Glomerular visceral epithelial cell (primary cell): Measurements from ENCODE around the gene PLCB4.

Source experiments
- DNase-seq: peaks from one replicate; pipeline ENCODE4 v3.0.0-alpha.2; 2016; ENCODE audit errors: extremely low spot score

The PLCB4 gene

GRCh38 chr20:9103955-9104354 is 35.1 kb downstream of the PLCB4 start:
- DNase-seq = peak; percentile 79

- no peak for DNase-seq
Observed at GRCh38 chr20:9108260-9108659, 39.4 kb downstream of the PLCB4 start.

GRCh38 chr20:9109566-9109965 is 40.7 kb downstream of the PLCB4 start:
- DNase-seq = no peak

DNA sequence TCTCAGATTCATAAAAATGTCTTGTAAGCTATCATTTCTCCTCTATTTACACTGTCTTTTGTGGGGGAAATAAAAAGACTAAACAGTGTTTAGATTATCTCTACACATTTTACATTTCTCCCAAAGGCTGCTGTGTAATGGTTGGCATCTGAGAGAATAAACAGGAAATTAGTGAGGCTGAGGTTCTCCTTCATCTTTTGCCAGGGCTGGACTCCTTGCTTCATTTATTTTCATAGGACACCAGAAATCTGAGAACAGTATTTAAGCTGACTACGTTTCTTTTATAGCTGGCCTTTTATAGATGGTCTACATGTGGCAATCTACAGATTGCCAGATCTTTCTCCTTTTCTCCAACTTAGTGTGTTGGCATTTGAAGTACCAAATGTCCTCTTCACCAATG is 41.5 kb downstream of the PLCB4 start:
- DNase-seq = no peak

- DNase-seq = no peak
Observed at GRCh38 chr20:9110916-9111432, 42.1 kb downstream of the PLCB4 start.

GRCh38 chr20:9112541-9113515 is 43.9 kb downstream of the PLCB4 start:
- peak; percentile 58 for DNase-seq

GRCh38 chr20:9114709-9115108 is 45.8 kb downstream of the PLCB4 start:
- no peak for DNase-seq

GRCh38 chr20:9117548-9117947 is 48.7 kb downstream of the PLCB4 start:
- no peak for DNase-seq

DNA sequence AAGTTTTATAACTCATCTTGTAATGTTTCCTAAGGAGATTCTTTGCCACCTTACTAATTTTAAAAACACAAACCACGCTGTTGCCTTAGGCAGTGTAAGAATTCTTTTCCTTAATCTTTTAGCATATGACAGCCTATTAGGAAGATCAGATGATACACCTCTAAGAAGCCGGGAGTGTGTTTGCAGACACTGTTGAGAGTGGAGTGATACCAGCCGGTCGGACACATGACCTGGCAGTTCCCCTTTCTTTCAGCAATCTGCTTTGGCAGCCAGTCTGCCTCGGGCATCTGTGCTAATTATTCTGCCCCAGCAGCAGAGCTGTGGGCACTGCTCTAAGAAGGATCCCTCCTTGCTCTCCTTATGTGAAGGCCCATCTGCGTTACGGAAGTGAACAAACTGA is 50.9 kb downstream of the PLCB4 start:
- no peak for DNase-seq

GRCh38 chr20:9121211-9121610 is 52.3 kb downstream of the PLCB4 start:
- DNase-seq = no peak

DNA sequence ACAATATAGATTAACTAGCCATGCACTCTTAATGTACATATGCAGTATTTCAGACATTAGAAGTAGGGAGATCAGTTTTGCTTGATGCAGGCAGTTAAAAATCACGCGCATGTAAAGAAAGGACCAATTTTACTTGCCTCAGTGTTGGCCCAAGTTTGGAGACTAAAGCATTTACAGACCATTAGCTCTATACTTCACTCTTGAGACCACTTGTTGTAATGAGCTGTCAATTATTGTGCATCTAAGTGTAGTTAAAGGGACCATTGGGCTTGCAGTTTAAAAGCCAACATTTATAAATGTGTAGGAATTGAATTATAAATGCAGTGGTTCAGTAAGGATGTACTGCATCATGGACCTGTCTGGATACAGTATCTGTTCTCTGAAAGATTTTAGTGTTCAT is 53.7 kb downstream of the PLCB4 start:
- DNase-seq = no peak

DNA sequence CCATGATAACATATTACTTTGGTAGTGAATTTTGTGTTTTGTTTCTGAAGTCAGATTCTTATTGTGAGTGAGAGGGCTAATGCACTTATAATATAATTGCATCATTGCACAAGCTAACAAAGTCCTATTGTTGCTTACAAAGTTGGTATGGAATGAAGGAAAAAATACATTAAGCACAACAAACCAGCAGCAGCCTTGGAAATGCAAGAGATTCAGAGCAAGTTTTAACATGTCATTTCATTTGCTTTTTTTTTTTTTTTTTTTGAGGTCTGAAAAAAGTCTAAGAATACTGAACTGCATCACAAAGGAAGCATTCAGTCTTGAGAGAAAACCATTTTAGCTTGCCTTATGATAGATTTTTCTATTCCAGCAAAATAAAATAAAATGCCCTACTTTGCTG is 57.6 kb downstream of the PLCB4 start:
- DNase-seq = no peak

- no peak for DNase-seq
Observed at GRCh38 chr20:9128568-9128967, 59.7 kb downstream of the PLCB4 start.

DNA sequence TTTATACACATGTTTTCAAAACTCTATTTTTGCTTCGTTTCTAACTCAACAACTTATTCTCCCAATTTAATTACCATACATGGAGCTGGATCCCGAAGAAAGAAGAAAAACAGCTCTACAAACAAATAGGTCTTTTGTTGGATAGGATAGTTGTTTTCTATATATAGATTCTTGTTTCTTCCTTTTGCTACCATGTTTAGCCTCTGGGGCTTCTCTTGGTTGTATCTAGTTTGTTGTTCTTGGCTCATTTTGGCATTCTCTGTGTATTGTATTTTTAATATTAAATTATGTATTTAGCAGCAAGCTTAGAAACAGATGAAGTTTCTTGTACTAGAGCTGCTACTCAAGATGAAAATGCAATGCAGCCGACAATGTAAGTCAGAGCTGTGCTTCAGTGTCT is 60.9 kb downstream of the PLCB4 start:
- DNase-seq = no peak

- no peak for DNase-seq
Observed at GRCh38 chr20:9130521-9130920, 61.6 kb downstream of the PLCB4 start.

- no peak for DNase-seq
Observed at GRCh38 chr20:9131841-9132240, 63.0 kb downstream of the PLCB4 start.

DNA sequence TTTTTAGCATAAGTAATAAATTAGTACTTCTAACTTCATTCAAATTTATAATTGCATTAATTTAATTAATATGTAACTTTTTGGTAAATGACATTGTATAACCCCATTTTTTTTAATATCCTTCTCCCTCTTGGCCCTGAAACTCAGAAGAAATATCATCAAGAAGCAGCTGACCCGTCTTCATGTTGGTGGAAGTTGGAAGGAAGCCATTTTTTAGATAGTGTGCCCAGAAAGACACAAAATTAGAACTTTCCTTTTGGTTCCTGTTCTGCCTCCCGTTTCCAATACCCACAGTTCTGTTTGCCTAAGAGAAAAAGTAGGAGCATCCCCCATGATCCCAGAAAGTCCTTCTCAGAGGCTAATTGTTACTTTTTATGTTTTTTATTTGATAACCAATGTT is 65.5 kb downstream of the PLCB4 start:
- DNase-seq = no peak

- no peak for DNase-seq
Observed at GRCh38 chr20:9136114-9136513, 67.2 kb downstream of the PLCB4 start.

DNA sequence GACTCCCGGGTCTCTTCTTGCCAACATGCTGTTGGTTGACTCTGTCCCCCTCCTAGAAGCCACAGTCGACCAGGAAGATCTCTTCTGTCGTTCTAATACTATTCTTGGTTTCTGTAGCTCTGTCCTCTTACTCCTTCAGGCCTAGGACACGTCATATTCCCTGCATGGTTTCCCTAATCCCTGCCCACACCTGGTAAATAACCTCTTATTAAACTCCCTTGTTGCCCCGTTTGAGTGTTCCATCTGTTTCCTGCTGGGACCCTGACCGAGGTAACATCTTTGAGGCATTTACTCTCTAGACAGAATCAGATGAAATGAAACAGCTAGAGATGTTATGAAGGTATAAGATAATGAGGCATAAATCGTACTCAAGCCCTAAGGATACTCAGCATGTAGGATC is 68.1 kb downstream of the PLCB4 start:
- DNase-seq = no peak

DNA sequence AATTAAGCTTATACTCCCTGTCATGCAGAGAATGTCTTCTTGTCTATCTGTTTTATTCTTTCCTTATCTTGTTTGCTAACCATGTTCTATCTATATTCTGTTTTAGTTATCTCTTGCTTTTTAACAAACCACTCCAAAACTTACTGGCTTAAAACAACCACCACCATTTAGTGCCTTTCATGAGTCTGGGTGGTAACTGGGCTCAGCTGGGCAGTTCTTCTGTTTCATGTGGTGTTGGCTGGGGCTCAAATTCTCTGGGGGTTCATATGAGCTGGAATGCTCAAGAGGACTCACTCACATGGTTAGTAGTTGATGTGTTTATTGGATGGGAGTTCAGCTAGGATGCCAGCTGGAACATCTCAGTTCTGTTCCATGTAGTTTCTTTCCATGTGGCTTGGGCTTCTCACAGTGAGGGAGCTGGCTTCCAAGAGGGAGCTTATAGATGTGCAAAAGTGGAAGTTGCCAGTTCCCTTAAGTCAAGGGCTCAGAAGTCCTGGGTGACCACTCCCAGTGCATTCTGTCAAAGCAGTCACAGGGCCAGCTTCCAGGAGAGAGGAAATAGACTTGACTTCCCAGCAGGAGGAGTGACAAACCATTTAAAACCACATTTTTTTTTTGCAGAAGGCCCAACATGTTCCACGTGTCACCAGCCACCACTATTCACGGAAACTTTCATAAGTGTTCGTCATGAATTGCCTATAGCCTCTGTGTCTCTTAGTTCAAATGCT is 70.4 kb downstream of the PLCB4 start:
- no peak for DNase-seq

DNA sequence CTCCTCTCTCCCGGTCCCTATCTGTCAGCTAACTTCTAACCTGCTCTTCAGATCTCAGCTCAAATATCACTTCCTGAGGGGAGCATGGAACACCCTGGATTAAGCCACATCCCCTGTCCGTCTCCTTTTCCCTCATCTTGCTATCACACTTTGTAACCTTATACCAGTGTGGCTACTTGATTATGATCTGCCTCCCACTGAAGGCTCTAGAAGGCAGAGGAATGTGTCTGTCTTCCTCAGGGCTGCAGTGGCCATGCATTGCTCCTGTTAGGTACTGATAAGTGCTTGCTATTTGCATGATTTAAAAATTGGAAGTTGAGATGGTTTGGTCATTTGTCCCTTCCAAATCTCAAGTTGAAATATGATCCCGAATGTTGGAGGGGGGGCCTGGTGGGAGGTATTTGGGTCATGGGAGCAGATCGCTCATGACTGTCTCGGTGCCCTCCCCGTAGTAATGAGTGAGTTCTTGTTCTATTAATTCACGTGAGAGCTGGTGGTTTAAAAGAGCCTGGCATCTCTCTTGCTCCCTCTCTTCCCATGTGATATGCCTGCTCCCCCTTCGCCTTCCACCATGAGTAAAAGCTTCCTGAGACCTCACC is 71.4 kb downstream of the PLCB4 start:
- no peak for DNase-seq

- peak; percentile 19 for DNase-seq
Observed at GRCh38 chr20:9141070-9141469, 72.2 kb downstream of the PLCB4 start.
